HCT116 (cell line): ENCODE results near the gene KSR1. TPM values are rescaled to one million over a fixed set of nuclear protein-coding genes. Genes with fewer than 3 reads are reported as not detected.

ENCODE experiments used
- ATAC-seq: fragments of 200-7000 bp; cut with Tn5 transposase; 2 replicates; pipeline ENCODE4 v1.9.1; 2020; ENCODE audit warnings: mild to moderate bottlenecking, moderate library complexity
- BruUV-seq: library from RNA; stranded (reverse); fragments of 400-500 nt; replicated peaks from 2 replicates; lab custom pipeline; 2021; lab: Mats Ljungman, UMichigan
- CTCF ChIA-PET: fragments of 300-600 bp; sonication (Branson Sonifier 250); formaldehyde crosslinking; loops from one replicate; lab custom pipeline; 2021; ENCODE audit warnings: antibody characterized with exemption; lab: Charles Lee
- POLR2A ChIA-PET: fragments of 300-600, 350-600 bp; sonication (Branson Sonifier 250); formaldehyde crosslinking; loops from one replicate; lab custom pipeline; 2021; ENCODE audit warnings: antibody characterized with exemption; lab: Charles Lee
- RAD21 ChIA-PET, 2 experiments: fragments of 300-600 bp; sonication (Branson Sonifier 250); formaldehyde crosslinking; loops; one replicate each; lab custom pipeline; 2023; ENCODE audit warnings: low total read pairs in 2 of 2; ENCODE audit not compliant: uncharacterized antibody in 2 of 2, unreplicated experiment in 2 of 2, low non-redundant PET in 1 of 2; lab: Charles Lee
- DNase-seq: peaks from one replicate; pipeline ENCODE4 v3.0.0-alpha.2; 2010; ENCODE audit warnings: low read depth, low spot score
- H2AFZ ChIP-seq: fragments of 200-600 bp; shearing (Covaris generic), sonication (generic); 2 replicates; pipeline ENCODE4 v1.6.1; 2017; ENCODE audit warnings: low read depth, mixed run types, mixed read lengths, antibody characterized with exemption, low read length; ENCODE audit not compliant: poor library complexity, severe bottlenecking
- H3K27ac ChIP-seq: 2 replicates; pipeline ENCODE4 v1.5.1; 2012; ENCODE audit warnings: low read depth, low read length
- H3K27me3 ChIP-seq: fragments of 200-600 bp; sonication (generic); 2 replicates; pipeline ENCODE4 v1.6.1; 2016; ENCODE audit warnings: mixed run types, low read length, mixed read lengths; ENCODE audit not compliant: insufficient read depth
- H3K36me3 ChIP-seq, 2 experiments: fragments of 200-500 bp in 1 of 2; fragments of 200-600 bp in 1 of 2; sonication (Bioruptor generic) in 1 of 2; sonication (generic) in 1 of 2; 2 replicates each; pipeline versions ENCODE4 v1.5.1 to v1.6.1; 2014 to 2016; ENCODE audit warnings: low read length in 2 of 2, inconsistent platforms in 1 of 2, mixed read lengths in 1 of 2, mixed run types in 1 of 2; ENCODE audit not compliant: insufficient read depth in 2 of 2, control insufficient read depth in 1 of 2
- H3K4me1 ChIP-seq, 2 experiments: fragments of 200-600 bp in 1 of 2; sonication (generic) in 1 of 2; 2 replicates each; pipeline versions ENCODE4 v1.5.1 to v1.6.1; 2012 to 2017; ENCODE audit warnings: low read length in 2 of 2, inconsistent platforms in 1 of 2, mild to moderate bottlenecking in 1 of 2, mixed read lengths in 1 of 2, mixed run types in 1 of 2, moderate library complexity in 1 of 2; ENCODE audit not compliant: insufficient read depth in 2 of 2, control insufficient read depth in 1 of 2
- H3K4me2 ChIP-seq: fragments of 200-600 bp; sonication (generic); 2 replicates; pipeline ENCODE4 v1.6.1; 2017; ENCODE audit warnings: mixed run types, low read length, mixed read lengths
- H3K4me3 ChIP-seq, 2 experiments: fragments of 200-600 bp in 1 of 2; sonication (generic) in 1 of 2; replicated peaks in 1 of 2; 2 replicates each; pipeline ENCODE4 v1.5.1; 2011 to 2016; ENCODE audit warnings: low read length in 2 of 2, control low read depth in 1 of 2, low read depth in 1 of 2, mild to moderate bottlenecking in 1 of 2, mixed read lengths in 1 of 2, mixed run types in 1 of 2
- H3K79me2 ChIP-seq: fragments of 200-600 bp; sonication (generic); 2 replicates; pipeline ENCODE4 v1.6.1; 2017; ENCODE audit warnings: mild to moderate bottlenecking, mixed run types, low read length, moderate library complexity, mixed read lengths; ENCODE audit not compliant: insufficient read depth
- H3K9ac ChIP-seq: fragments of 200-600 bp; sonication (generic); 2 replicates; pipeline ENCODE4 v1.6.1; 2016; ENCODE audit warnings: low read length, mixed read lengths
- H3K9me2 ChIP-seq: fragments of 200-600 bp; sonication (generic), shearing (Covaris generic); 2 replicates; pipeline ENCODE4 v1.6.1; 2017; ENCODE audit warnings: mixed run types, mild to moderate bottlenecking, moderate library complexity; ENCODE audit not compliant: insufficient read depth
- H3K9me3 ChIP-seq, 2 experiments: fragments of 200-500 bp in 1 of 2; fragments of 200-600 bp in 1 of 2; sonication (Bioruptor generic) in 1 of 2; sonication (generic) in 1 of 2; 2 replicates each; pipeline ENCODE4 v1.6.1; 2014 to 2017; ENCODE audit warnings: low read length in 2 of 2, mixed read lengths in 2 of 2, inconsistent platforms in 1 of 2, low read depth in 1 of 2, mild to moderate bottlenecking in 1 of 2, mixed run types in 1 of 2, moderate library complexity in 1 of 2; ENCODE audit not compliant: control insufficient read depth in 1 of 2, insufficient read depth in 1 of 2
- H4K20me1 ChIP-seq: fragments of 200-600 bp; sonication (generic), shearing (Covaris generic); 2 replicates; pipeline ENCODE4 v1.6.1; 2017; ENCODE audit warnings: mixed run types, mild to moderate bottlenecking, moderate library complexity; ENCODE audit not compliant: insufficient read depth
- CBX3 ChIP-seq: IDR thresholded peaks from 2 replicates; pipeline ENCODE4 v1.6.1; 2012; ENCODE audit warnings: low read depth
- EZH2 ChIP-seq: fragments of 200-600 bp; sonication (generic); IDR thresholded peaks from 2 replicates; pipeline ENCODE4 v1.6.1; 2017; ENCODE audit warnings: antibody characterized with exemption, mixed run types
- FOSL1 ChIP-seq: IDR thresholded peaks from 2 replicates; pipeline ENCODE4 v1.6.1; 2012; ENCODE audit warnings: low read depth
- POLR2A ChIP-seq: IDR thresholded peaks from 2 replicates; pipeline ENCODE4 v1.7.0; 2011; ENCODE audit warnings: borderline replicate concordance; ENCODE audit not compliant: insufficient read depth, insufficient read length; ENCODE audit errors: extremely low read depth
- SP1 ChIP-seq: IDR thresholded peaks from 2 replicates; pipeline ENCODE4 v1.6.1; 2012; ENCODE audit warnings: low read depth
- YY1 ChIP-seq: IDR thresholded peaks from 2 replicates; pipeline ENCODE4 v1.6.1; 2011; ENCODE audit warnings: low read length, low read depth, moderate library complexity, mild to moderate bottlenecking; ENCODE audit not compliant: insufficient replicate concordance; ENCODE audit errors: extremely low read depth
- intact Hi-C: fragments of 100-400 bp; cut with micrococcal nuclease; formaldehyde crosslinking; loops from 2 replicates; pipeline ENCODE4 v1.10.0; 2022
- total RNA-seq: library from RNA; stranded (reverse); gene quantifications from one replicate; pipeline ENCODE4 v1.2.1, GENCODE V29; 2021; ENCODE audit not compliant: unreplicated experiment
- TF ChIP-seq, protein P1 (sequence below), 3 experiments: fragments of 200-600 bp in 1 of 3; sonication (generic) in 1 of 3; IDR thresholded peaks in 2 of 3; conservative IDR thresholded peaks in 1 of 3; 2 replicates each; pipeline ENCODE4 v1.5.1; 2012 to 2017; ENCODE audit warnings: low read depth in 2 of 3, low read length in 2 of 3, antibody characterized with exemption in 1 of 3, borderline replicate concordance in 1 of 3, control low read depth in 1 of 3, mild to moderate bottlenecking in 1 of 3, mixed read lengths in 1 of 3, mixed run types in 1 of 3, moderate library complexity in 1 of 3; ENCODE audit not compliant: insufficient read depth in 1 of 3
- TF ChIP-seq, protein P2 (sequence below): IDR thresholded peaks from 2 replicates; pipeline ENCODE4 v1.6.1; 2011; ENCODE audit warnings: mild to moderate bottlenecking, low read length, moderate library complexity; ENCODE audit not compliant: insufficient replicate concordance; ENCODE audit errors: extremely low read depth

Gene KSR1
- total RNA-seq, 1 experiment from 2014 or later = 16.5 TPM

DNA sequence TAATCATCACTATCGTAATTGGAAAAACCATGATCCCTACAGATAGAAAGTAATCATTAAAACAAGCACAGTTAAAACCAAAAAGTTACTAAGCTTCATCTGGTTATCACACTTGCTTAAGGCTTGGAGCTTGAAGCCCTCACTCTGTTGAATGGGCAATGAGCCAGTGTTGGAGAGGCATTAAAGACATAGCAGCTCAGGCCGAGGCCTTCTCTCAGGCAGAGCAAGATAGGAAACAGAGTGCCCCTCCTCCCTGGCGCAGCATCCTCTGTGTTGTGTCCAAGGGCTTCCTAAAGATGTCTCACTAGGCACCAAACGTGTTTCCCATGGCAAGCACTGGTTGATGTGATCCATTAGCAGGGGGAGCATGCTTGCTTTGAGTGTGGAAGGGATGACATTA is 139.8 kb downstream of the KSR1 start:
- TF ChIP-seq POLR2A = no peak
- TF ChIP-seq CBX3 = no peak
- TF ChIP-seq YY1 = no peak
- TF ChIP-seq FOSL1 = no peak
- TF ChIP-seq, all 23 proteins: peak for 0
- RAD21 ChIA-PET = no interaction called here
- Histone ChIP-seq H3K79me2 (no peaks in the 10 kb centered on the region), H3K4me3 (no peak overlapping the region), H2AFZ (no peak overlapping the region), H3K9me2 (no peaks in the 10 kb centered on the region), H3K9me3 (no peaks in the 10 kb centered on the region), H3K36me3 (no peaks in the 10 kb centered on the region), H3K4me1 (peaks cover 7 to 10% of the 10 kb centered on the region in 2 experiments), H3K27me3 (no peaks in the 10 kb centered on the region), H4K20me1 (no peaks in the 10 kb centered on the region), H3K27ac (no peak overlapping the region), H3K4me2 (no peak overlapping the region), H3K9ac (no peak overlapping the region)
- POLR2A ChIA-PET = no interaction called here
- ATAC-seq (no peak), DNase-seq (no peak)
- intact Hi-C loops = no loop called here
- no TSS peak for BruUV-seq
- CTCF ChIA-PET = no interaction called here

DNA sequence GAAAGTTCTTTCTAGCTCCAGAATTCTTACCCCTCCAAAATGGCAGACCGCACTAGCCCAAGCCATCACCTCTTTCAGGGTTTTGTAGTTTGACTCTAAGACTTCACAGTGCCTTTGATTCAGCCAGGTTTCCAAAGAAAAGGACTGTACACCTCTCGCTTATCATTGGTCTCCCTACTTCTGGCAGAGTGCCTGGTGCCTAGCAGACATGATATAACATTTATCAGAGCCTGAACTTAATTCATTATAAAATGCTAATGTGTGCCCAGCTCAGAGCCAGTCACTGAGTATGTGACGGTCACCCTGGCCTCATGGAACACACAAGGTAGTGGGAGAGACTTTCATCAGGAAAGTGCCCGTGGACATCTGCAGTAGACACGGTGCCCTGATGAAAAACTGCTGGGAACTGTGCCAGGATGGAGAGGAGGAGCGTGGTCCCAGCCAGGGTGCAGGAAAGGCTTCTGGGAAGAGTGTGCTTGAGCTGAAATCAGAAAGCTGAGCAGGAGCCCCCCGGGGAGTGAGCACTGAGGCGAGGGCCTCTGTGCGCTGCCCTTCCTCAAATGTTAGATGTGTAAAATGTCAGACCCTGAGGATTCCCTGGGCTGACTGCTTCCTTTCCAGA is 140.4 kb downstream of the KSR1 start:
- Histone ChIP-seq H2AFZ (no peak overlapping the region), H3K36me3 (no peaks in the 10 kb centered on the region), H3K27me3 (no peaks in the 10 kb centered on the region), H3K4me2 (no peak overlapping the region), H4K20me1 (no peaks in the 10 kb centered on the region), H3K9ac (no peak overlapping the region), H3K9me3 (no peaks in the 10 kb centered on the region)
- ChIA-PET RAD21 (no interaction called here), POLR2A (no interaction called here)
- no peak for ATAC-seq
- TF ChIP-seq EZH2 (no peak), SP1 (no peak), YY1 (no peak), FOSL1 (no peak), POLR2A (no peak)
- TF ChIP-seq, protein P1, sequence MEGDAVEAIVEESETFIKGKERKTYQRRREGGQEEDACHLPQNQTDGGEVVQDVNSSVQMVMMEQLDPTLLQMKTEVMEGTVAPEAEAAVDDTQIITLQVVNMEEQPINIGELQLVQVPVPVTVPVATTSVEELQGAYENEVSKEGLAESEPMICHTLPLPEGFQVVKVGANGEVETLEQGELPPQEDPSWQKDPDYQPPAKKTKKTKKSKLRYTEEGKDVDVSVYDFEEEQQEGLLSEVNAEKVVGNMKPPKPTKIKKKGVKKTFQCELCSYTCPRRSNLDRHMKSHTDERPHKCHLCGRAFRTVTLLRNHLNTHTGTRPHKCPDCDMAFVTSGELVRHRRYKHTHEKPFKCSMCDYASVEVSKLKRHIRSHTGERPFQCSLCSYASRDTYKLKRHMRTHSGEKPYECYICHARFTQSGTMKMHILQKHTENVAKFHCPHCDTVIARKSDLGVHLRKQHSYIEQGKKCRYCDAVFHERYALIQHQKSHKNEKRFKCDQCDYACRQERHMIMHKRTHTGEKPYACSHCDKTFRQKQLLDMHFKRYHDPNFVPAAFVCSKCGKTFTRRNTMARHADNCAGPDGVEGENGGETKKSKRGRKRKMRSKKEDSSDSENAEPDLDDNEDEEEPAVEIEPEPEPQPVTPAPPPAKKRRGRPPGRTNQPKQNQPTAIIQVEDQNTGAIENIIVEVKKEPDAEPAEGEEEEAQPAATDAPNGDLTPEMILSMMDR (IDR thresholded peaks at IDR 0.05 in 2 of 3, conservative IDR thresholded peaks at IDR 0.05 in 1 of 3; ENCODE audit: borderline replicate concordance in 1 of 3, insufficient read depth in 1 of 3, low read depth in 2 of 3, low read length in 2 of 3) = no peak
- TF ChIP-seq, protein P2, sequence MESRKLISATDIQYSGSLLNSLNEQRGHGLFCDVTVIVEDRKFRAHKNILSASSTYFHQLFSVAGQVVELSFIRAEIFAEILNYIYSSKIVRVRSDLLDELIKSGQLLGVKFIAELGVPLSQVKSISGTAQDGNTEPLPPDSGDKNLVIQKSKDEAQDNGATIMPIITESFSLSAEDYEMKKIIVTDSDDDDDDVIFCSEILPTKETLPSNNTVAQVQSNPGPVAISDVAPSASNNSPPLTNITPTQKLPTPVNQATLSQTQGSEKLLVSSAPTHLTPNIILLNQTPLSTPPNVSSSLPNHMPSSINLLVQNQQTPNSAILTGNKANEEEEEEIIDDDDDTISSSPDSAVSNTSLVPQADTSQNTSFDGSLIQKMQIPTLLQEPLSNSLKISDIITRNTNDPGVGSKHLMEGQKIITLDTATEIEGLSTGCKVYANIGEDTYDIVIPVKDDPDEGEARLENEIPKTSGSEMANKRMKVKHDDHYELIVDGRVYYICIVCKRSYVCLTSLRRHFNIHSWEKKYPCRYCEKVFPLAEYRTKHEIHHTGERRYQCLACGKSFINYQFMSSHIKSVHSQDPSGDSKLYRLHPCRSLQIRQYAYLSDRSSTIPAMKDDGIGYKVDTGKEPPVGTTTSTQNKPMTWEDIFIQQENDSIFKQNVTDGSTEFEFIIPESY = no peak
- TF ChIP-seq, all 23 proteins: peak for 0
- H3K4me1 ChIP-seq = peaks cover 12 to 16% of the 10 kb centered on the region in 2 experiments
- no peak overlapping the region for H3K4me3 ChIP-seq
- BruUV-seq = no TSS peak
- no peaks in the 10 kb centered on the region for H3K9me2 ChIP-seq
- no peak overlapping the region for H3K27ac ChIP-seq
- CTCF ChIA-PET = interaction anchor here (1.2 kb wide), 1 partner anchor 242 kb away, joined by 3 read pairs; no protein-coding TSS in a partner anchor
- intact Hi-C loops = no loop called here
- H3K79me2 ChIP-seq = no peaks in the 10 kb centered on the region
- no peak for DNase-seq
